ENCODE data around the gene BEAN1.

DNA sequence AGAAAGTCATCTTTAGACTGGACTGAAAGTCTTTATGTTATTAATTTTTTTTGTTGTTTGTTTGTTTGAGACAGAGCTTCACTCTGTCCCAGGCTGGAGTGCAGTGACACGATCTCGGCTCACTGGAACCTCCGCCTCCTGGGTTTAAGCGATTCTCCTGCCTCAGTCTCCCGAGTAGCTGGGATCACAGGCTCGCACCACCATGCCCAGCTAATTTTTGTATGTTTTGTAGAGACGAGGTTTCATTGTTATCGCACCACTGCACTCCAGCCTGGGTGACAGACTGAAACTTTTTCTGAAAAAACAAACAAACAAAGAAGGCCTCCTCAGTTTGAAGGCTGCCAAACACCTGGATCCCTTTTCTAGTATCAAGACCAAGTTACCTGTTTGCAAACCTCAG lies 4.7 kb downstream of the BEAN1 start:
- TF ChIP-seq, protein P1, sequence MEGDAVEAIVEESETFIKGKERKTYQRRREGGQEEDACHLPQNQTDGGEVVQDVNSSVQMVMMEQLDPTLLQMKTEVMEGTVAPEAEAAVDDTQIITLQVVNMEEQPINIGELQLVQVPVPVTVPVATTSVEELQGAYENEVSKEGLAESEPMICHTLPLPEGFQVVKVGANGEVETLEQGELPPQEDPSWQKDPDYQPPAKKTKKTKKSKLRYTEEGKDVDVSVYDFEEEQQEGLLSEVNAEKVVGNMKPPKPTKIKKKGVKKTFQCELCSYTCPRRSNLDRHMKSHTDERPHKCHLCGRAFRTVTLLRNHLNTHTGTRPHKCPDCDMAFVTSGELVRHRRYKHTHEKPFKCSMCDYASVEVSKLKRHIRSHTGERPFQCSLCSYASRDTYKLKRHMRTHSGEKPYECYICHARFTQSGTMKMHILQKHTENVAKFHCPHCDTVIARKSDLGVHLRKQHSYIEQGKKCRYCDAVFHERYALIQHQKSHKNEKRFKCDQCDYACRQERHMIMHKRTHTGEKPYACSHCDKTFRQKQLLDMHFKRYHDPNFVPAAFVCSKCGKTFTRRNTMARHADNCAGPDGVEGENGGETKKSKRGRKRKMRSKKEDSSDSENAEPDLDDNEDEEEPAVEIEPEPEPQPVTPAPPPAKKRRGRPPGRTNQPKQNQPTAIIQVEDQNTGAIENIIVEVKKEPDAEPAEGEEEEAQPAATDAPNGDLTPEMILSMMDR (IDR thresholded peaks at IDR 0.05) = no peak
- TF ChIP-seq POLR2A (IDR thresholded peaks at IDR 0.05) = no peak
